Measurements from ENCODE around the gene CMYA5. TPM values are rescaled to one million over a fixed set of nuclear protein-coding genes. Genes with fewer than 3 reads are reported as not detected.
A peak's percentile ranks its signal among the peaks of the same experiment; 100 is the strongest.

CMYA5 gene
- total and polyA plus RNA-seq, 4 donors = 1.3 to 2.9 (median 2.0) TPM

- DNase-seq (ENCODE audit: low spot score) = no peak
- no peaks in the 10 kb centered on the region for H3K36me3 ChIP-seq (ENCODE audit: control insufficient read depth in 4 of 4, insufficient read depth in 3 of 4, low read depth in 1 of 4, low read length in 3 of 4)
- no peaks in the 10 kb centered on the region for H3K27me3 ChIP-seq (ENCODE audit: control insufficient read depth in 4 of 4, insufficient read depth in 4 of 4, low read length in 3 of 4)
- H3K9me3 ChIP-seq (ENCODE audit: control insufficient read depth in 4 of 4, low read length in 3 of 4) = no peaks in the 10 kb centered on the region
- WGBS = 91% methylated on average over 3 of the region's 3 CpGs
- TF ChIP-seq HNF4A (conservative IDR thresholded peaks at IDR 0.05) (no peak), FOXA2 (IDR thresholded peaks at IDR 0.05) (no peak), HNF4G (IDR thresholded peaks at IDR 0.05) (no peak), REST (IDR thresholded peaks at IDR 0.05) (no peak), RXRA (IDR thresholded peaks at IDR 0.05) (no peak), NR2F2 (IDR thresholded peaks at IDR 0.05) (no peak), GABPA (IDR thresholded peaks at IDR 0.05 in 1 of 2, conservative IDR thresholded peaks at IDR 0.05 in 1 of 2) (no peak), SP1 (IDR thresholded peaks at IDR 0.05) (no peak)
- TF ChIP-seq, protein P1, sequence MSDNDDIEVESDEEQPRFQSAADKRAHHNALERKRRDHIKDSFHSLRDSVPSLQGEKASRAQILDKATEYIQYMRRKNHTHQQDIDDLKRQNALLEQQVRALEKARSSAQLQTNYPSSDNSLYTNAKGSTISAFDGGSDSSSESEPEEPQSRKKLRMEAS (IDR thresholded peaks at IDR 0.05) = no peak
- TF ChIP-seq, protein P2, sequence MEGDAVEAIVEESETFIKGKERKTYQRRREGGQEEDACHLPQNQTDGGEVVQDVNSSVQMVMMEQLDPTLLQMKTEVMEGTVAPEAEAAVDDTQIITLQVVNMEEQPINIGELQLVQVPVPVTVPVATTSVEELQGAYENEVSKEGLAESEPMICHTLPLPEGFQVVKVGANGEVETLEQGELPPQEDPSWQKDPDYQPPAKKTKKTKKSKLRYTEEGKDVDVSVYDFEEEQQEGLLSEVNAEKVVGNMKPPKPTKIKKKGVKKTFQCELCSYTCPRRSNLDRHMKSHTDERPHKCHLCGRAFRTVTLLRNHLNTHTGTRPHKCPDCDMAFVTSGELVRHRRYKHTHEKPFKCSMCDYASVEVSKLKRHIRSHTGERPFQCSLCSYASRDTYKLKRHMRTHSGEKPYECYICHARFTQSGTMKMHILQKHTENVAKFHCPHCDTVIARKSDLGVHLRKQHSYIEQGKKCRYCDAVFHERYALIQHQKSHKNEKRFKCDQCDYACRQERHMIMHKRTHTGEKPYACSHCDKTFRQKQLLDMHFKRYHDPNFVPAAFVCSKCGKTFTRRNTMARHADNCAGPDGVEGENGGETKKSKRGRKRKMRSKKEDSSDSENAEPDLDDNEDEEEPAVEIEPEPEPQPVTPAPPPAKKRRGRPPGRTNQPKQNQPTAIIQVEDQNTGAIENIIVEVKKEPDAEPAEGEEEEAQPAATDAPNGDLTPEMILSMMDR (IDR thresholded peaks at IDR 0.05; ENCODE audit: low read depth, low read length, missing input control) = no peak
- no peak overlapping the region for H3K4me3 ChIP-seq (ENCODE audit: low read depth in 1 of 3, low read length in 3 of 3)
- H3K27ac ChIP-seq (ENCODE audit: low read depth in 1 of 2, low read length in 2 of 2) = no peak overlapping the region
- peaks cover 0 to 5% (median 0%) of the 10 kb centered on the region in 4 donors for H3K4me1 ChIP-seq (ENCODE audit: control insufficient read depth in 4 of 4, insufficient read depth in 4 of 4, low read length in 3 of 4)
- no peak overlapping the region for H3K9ac ChIP-seq (ENCODE audit: low read depth in 1 of 2, low read length in 2 of 2)
These were observed 144.6 kb downstream of the CMYA5 start for GRCh38 chr5:79834098-79834753.

DNA sequence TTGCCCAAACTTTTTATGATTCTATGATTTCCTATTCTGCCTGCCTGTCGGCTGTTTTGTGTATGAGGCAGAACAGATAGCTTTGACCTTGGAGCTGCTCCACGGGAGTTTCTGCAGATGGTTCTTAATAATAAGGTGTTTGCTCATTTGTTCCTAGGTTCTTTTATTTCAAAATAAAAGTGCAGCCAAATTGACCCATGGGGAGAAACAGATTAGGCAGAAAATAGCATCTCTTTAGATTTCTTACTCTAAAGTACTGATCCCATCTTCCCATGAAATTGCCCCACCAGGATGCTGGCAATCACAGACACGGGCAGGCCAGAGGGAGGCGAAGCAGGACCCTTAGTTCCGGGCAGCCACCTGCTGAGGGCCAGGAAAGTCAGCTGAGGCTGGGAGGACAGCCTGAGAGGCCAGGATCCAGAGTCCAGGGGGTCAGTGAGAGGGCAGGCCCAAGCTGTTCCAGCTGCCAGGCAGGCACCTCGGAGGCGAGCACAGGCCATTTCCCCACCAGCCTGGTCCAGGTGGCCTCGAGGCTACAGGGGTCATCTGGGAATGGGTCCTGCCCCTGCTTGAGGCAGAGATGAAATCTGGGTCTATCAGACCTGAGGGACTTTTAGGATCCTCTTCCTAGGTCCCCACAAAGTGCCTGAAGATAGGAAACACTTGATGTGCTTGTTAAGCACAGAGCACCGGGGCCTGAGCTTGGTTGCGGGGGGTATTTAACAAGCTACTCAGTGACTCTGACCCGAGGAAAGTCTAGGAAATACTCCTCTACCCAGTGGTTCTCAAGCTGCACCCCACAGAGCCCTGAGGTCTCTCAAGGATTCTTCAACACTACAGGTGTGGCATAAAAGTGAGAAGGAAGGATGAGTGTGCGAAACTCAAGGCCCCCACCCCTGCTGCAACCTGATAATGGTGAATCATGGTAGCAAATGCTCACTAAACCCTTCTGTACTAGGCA is 145.4 kb downstream of the CMYA5 start:
- Histone ChIP-seq H3K27ac (ENCODE audit: low read depth in 1 of 2, low read length in 2 of 2) (no peak overlapping the region), H3K27me3 (ENCODE audit: control insufficient read depth in 4 of 4, insufficient read depth in 4 of 4, low read length in 3 of 4) (no peaks in the 10 kb centered on the region), H3K4me3 (ENCODE audit: low read depth in 1 of 3, low read length in 3 of 3) (no peak overlapping the region), H3K4me1 (ENCODE audit: control insufficient read depth in 4 of 4, insufficient read depth in 4 of 4, low read length in 3 of 4) (peaks cover 0 to 5% (median 0%) of the 10 kb centered on the region in 4 donors), H3K36me3 (ENCODE audit: control insufficient read depth in 4 of 4, insufficient read depth in 3 of 4, low read depth in 1 of 4, low read length in 3 of 4) (no peaks in the 10 kb centered on the region), H3K9ac (ENCODE audit: low read depth in 1 of 2, low read length in 2 of 2) (no peak overlapping the region), H3K9me3 (ENCODE audit: control insufficient read depth in 4 of 4, low read length in 3 of 4) (no peaks in the 10 kb centered on the region)
- no peak for DNase-seq (ENCODE audit: low spot score)
- WGBS = 71% methylated on average over 12 of the region's 12 CpGs
- TF ChIP-seq SP1 (IDR thresholded peaks at IDR 0.05) = no peak
- TF ChIP-seq RXRA (IDR thresholded peaks at IDR 0.05) = peak; percentile 17 to 37
- TF ChIP-seq HNF4A (conservative IDR thresholded peaks at IDR 0.05) = peak; percentile 25 to 28
